Activated B cell treated with CpG ODN at 0.5 μM for 24 hours (primary cell): Measurements from ENCODE around the gene TMC2. TPM values are rescaled to one million over a fixed set of nuclear protein-coding genes. Genes with fewer than 3 reads are reported as not detected.

Experiments
- ATAC-seq: fragments of 200-7000 bp; cut with Tn5 transposase; one replicate; pipeline ENCODE4 v1.10.0; 2021; ENCODE audit warnings: low read depth, mild to moderate bottlenecking, moderate library complexity
- CTCF ChIA-PET: fragments of 350-600 bp; sonication (Branson Sonifier 250); formaldehyde crosslinking; loops from one replicate; lab custom pipeline; 2021; ENCODE audit warnings: antibody characterized with exemption; lab: Charles Lee
- POLR2A ChIA-PET: fragments of 350-600 bp; sonication (Branson Sonifier 250); formaldehyde crosslinking; loops from one replicate; lab custom pipeline; 2021; ENCODE audit warnings: antibody characterized with exemption; lab: Charles Lee
- DNase-seq: peaks from one replicate; pipeline ENCODE4 v3.0.0; 2022
- H3K27ac Mint-ChIP-seq: one replicate; pipeline ENCODE4 v1.8.0; 2020; ENCODE audit warnings: mixed read lengths
- H3K27me3 Mint-ChIP-seq: one replicate; pipeline ENCODE4 v1.8.0; 2021; ENCODE audit warnings: mixed read lengths
- H3K36me3 Mint-ChIP-seq: one replicate; pipeline ENCODE4 v1.8.0; 2021; ENCODE audit warnings: low read depth, mixed read lengths
- H3K4me1 Mint-ChIP-seq: one replicate; pipeline ENCODE4 v1.8.0; 2021; ENCODE audit warnings: mixed read lengths
- H3K4me3 Mint-ChIP-seq: one replicate; pipeline ENCODE4 v1.8.0; 2020; ENCODE audit warnings: mild to moderate bottlenecking, mixed read lengths
- H3K9me3 Mint-ChIP-seq: one replicate; pipeline ENCODE4 v1.8.0; 2020; ENCODE audit warnings: mixed read lengths
- CTCF ChIP-seq: fragments of 200-600 bp; IDR thresholded peaks from one replicate; pipeline ENCODE4 v1.8.0; 2022; ENCODE audit warnings: antibody characterized with exemption, mild to moderate bottlenecking
- intact Hi-C: fragments of 100-400 bp; cut with micrococcal nuclease; formaldehyde crosslinking; loops from one replicate; pipeline ENCODE4 v1.15.1; 2024
- total RNA-seq: library from RNA; stranded (reverse); gene quantifications from 2 replicates; pipeline ENCODE4 v1.2.3, GENCODE V29; 2022

The TMC2 gene
- total RNA-seq, 1 donor from 2014 or later = not detected

- CTCF ChIA-PET = no interaction called here
- H3K36me3 Mint-ChIP-seq = peaks cover 90% of the 10 kb centered on the region
- H3K9me3 Mint-ChIP-seq = no peaks in the 10 kb centered on the region
- H3K27me3 Mint-ChIP-seq = no peaks in the 10 kb centered on the region
- DNase-seq (no peak), ATAC-seq (peak; percentile 21)
- intact Hi-C loops = loop anchor here (10.0 kb wide), 1 partner anchor 1194 kb away; the partner anchor contains the start of gene NSFL1C
- H3K27ac Mint-ChIP-seq = no peak overlapping the region
- POLR2A ChIA-PET = no interaction called here
- no peak for TF ChIP-seq CTCF
- no peak overlapping the region for H3K4me3 Mint-ChIP-seq
- H3K4me1 Mint-ChIP-seq = peaks cover 23% of the 10 kb centered on the region
Observed at GRCh38 chr20:2658414-2659354, 122.3 kb downstream of the TMC2 start.

GRCh38 chr20:2659547-2659946 is 123.2 kb downstream of the TMC2 start:
- intact Hi-C loops = loop anchor here (10.0 kb wide), 1 partner anchor 1195 kb away; the partner anchor contains the start of gene NSFL1C
- no peak for ATAC-seq
- Mint-ChIP-seq H3K4me1 (peaks cover 21% of the 10 kb centered on the region), H3K27me3 (no peaks in the 10 kb centered on the region), H3K27ac (no peak overlapping the region), H3K36me3 (peaks cover 85% of the 10 kb centered on the region), H3K9me3 (no peaks in the 10 kb centered on the region), H3K4me3 (no peak overlapping the region)
- POLR2A ChIA-PET = interaction anchor here (1.4 kb wide), 1 partner anchor 7 kb away, joined by 4 read pairs; the partner anchor contains the start of gene NOP56
- no peak for TF ChIP-seq CTCF
- CTCF ChIA-PET = no interaction called here
- no peak for DNase-seq

- CTCF ChIA-PET = interaction anchor here (2.1 kb wide), 1 partner anchor 10 kb away, joined by 4 read pairs; the partner anchor contains the start of gene NOP56
- intact Hi-C loops = no loop called here
Observed at GRCh38 chr20:2663364-2663886, 127.1 kb downstream of the TMC2 start.

GRCh38 chr20:2663887-2664719 is 127.7 kb downstream of the TMC2 start, which contains the start of gene IDH3B:
TSS of gene IDH3B (minus strand) at chr20:2664216. CDS start at chr20:2664188, 28 bp downstream.
- Mint-ChIP-seq H3K9me3 (no peaks in the 10 kb centered on the region), H3K27me3 (peaks cover 6% of the 10 kb centered on the region), H3K4me3 (peak within 1 kb of the TSS; percentile 93), H3K36me3 (peaks cover 40% of the 10 kb centered on the region), H3K27ac (peak within 1 kb of the TSS; percentile 98), H3K4me1 (peaks cover 19% of the 10 kb centered on the region)
- CTCF ChIA-PET = interaction anchor here (2.1 kb wide), 1 partner anchor 11 kb away, joined by 4 read pairs; the partner anchor contains the start of gene NOP56
- no peak for TF ChIP-seq CTCF
- POLR2A ChIA-PET = interaction anchor here (0.8 to 4.1 kb wide), 8 partner anchors 10 to 575 kb away, joined by 3 to 162 read pairs (median 4); partner anchors contain the start of genes EBF4, NOP56, SLC4A11 and SNRPB
- ATAC-seq (peak; percentile 95), DNase-seq (peak; percentile 84)
- intact Hi-C loops = loop anchor here (1.0 kb wide), 3 partner anchors 12 to 562 kb away; partner anchors contain the start of gene NOP56

More at GRCh38 chr20:2663364-2663886, 127.1 kb downstream of the TMC2 start:
- no peaks in the 10 kb centered on the region for H3K9me3 Mint-ChIP-seq
- peaks cover under 1% of the 10 kb centered on the region for H3K27me3 Mint-ChIP-seq
- no peak for DNase-seq
- ATAC-seq = no peak
- peaks cover 46% of the 10 kb centered on the region for H3K36me3 Mint-ChIP-seq
- H3K27ac Mint-ChIP-seq = peak overlapping the region; percentile 98
- H3K4me3 Mint-ChIP-seq = peak overlapping the region; percentile 93
- no peak for TF ChIP-seq CTCF
- H3K4me1 Mint-ChIP-seq = peaks cover 19% of the 10 kb centered on the region
- POLR2A ChIA-PET = interaction anchor here (0.6 to 4.1 kb wide), 4 partner anchors 11 to 220 kb away, joined by 4 to 162 read pairs (median 4); partner anchors contain the start of genes NOP56 and ZNF343
